Neural progenitor cell (in vitro differentiated cells): ENCODE data around the gene IKZF5.

ENCODE experiments used
- EZH2 ChIP-seq: fragments of 200-600 bp; sonication (generic); IDR thresholded peaks from 2 replicates; pipeline ENCODE4 v1.6.1; 2017; ENCODE audit warnings: antibody characterized with exemption, mild to moderate bottlenecking, moderate library complexity
- TF ChIP-seq, protein P1 (sequence below): fragments of 200-600 bp; sonication (generic); IDR thresholded peaks from 2 replicates; pipeline ENCODE4 v1.5.1; 2017; ENCODE audit warnings: antibody characterized with exemption, mild to moderate bottlenecking

DNA sequence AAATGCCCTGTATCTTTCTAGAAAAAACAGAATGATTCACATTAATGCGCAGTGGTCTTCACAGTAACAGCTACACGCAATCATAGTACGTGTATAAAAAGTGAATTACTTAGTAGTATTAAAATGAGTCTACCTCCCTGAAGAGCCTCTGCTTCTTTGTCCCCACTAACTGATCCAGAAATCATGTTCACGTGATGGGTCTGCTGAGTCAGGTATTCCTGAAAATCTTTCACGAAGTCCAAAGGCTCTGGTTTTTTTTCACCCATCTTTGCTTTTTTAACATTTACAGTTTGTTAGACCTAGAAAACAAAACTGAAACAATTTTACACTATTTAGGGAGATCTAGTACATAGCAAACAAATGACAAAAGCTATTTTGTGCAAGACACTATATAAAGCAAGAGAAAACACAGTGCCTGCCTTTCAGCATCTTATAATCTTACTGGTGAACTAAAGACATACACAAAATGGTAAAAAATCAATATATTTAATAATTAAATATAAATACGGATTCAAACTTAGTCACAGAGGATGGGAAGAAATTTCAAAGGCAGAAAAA is 10.2 kb downstream of the IKZF5 start:
- TF ChIP-seq, protein P1, sequence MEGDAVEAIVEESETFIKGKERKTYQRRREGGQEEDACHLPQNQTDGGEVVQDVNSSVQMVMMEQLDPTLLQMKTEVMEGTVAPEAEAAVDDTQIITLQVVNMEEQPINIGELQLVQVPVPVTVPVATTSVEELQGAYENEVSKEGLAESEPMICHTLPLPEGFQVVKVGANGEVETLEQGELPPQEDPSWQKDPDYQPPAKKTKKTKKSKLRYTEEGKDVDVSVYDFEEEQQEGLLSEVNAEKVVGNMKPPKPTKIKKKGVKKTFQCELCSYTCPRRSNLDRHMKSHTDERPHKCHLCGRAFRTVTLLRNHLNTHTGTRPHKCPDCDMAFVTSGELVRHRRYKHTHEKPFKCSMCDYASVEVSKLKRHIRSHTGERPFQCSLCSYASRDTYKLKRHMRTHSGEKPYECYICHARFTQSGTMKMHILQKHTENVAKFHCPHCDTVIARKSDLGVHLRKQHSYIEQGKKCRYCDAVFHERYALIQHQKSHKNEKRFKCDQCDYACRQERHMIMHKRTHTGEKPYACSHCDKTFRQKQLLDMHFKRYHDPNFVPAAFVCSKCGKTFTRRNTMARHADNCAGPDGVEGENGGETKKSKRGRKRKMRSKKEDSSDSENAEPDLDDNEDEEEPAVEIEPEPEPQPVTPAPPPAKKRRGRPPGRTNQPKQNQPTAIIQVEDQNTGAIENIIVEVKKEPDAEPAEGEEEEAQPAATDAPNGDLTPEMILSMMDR, result no peak
- no peak for TF ChIP-seq EZH2
